ENCODE measurements around the gene RABL6. TPM values are rescaled to one million over a fixed set of nuclear protein-coding genes. Genes with fewer than 3 reads are reported as not detected.
"Not testable (repeated sequence)": the region's sequence is repeated elsewhere in the genome, so short reads cannot be mapped to it uniquely, and the experiment has no call there.

Gene RABL6
- total RNA-seq, 1 donor from 2014 or later: 62.2 TPM

GRCh38 chr9:136796238-136796774, 11.4 kb upstream of the RABL6 start, which contains the start of gene CCDC183:
TSS of gene CCDC183 (plus strand) at chr9:136796338. CDS start at chr9:136796398, 60 bp downstream.
- no peak for TF ChIP-seq CTCF (IDR thresholded peaks at IDR 0.05)
- H3K9me3 ChIP-seq: no peaks in the 10 kb centered on the region

GRCh38 chr9:136796775-136797347, 10.9 kb upstream of the RABL6 start:
- H3K4me3 ChIP-seq; ATAC-seq; H3K27ac ChIP-seq; H3K9me3 ChIP-seq; intact Hi-C loops (cut with DNase I); DNase-seq: not testable (repeated sequence)
- peaks cover 44% of the 10 kb centered on the region for H3K27me3 ChIP-seq (ENCODE audit: low read depth)
- peaks cover 48% of the 10 kb centered on the region for H3K4me1 ChIP-seq
- H3K36me3 ChIP-seq: peaks cover 12% of the 10 kb centered on the region

More at GRCh38 chr9:136796238-136796774, 11.4 kb upstream of the RABL6 start, which contains the start of gene CCDC183:
- Histone ChIP-seq H3K4me3 (no peak within 1 kb of the TSS), H3K36me3 (peaks cover 12% of the 10 kb centered on the region), H3K4me1 (peaks cover 47% of the 10 kb centered on the region), H3K27ac (no peak within 1 kb of the TSS), H3K27me3 (ENCODE audit: low read depth) (peaks cover 40% of the 10 kb centered on the region)
- no peak for ATAC-seq
- DNase-seq: no peak
- intact Hi-C loops (cut with DNase I): no loop called here

- peak overlapping the region; percentile 55 for H3K4me3 ChIP-seq
- no peak overlapping the region for H3K27ac ChIP-seq
- peaks cover 1% of the 10 kb centered on the region for H3K36me3 ChIP-seq
- peaks cover 32% of the 10 kb centered on the region for H3K4me1 ChIP-seq
- intact Hi-C loops (cut with DNase I): no loop called here
- peaks cover 50% of the 10 kb centered on the region for H3K27me3 ChIP-seq (ENCODE audit: low read depth)
- TF ChIP-seq CTCF (IDR thresholded peaks at IDR 0.05): no peak
- DNase-seq: no peak
- ATAC-seq: no peak
- no peaks in the 10 kb centered on the region for H3K9me3 ChIP-seq
These were observed 9.1 kb upstream of the RABL6 start for GRCh38 chr9:136798708-136799078.

- no peak for TF ChIP-seq CTCF (IDR thresholded peaks at IDR 0.05)
- Histone ChIP-seq H3K4me1 (peaks cover 32% of the 10 kb centered on the region), H3K36me3 (no peaks in the 10 kb centered on the region), H3K4me3 (peak overlapping the region; percentile 55), H3K27me3 (ENCODE audit: low read depth) (peaks cover 50% of the 10 kb centered on the region), H3K9me3 (no peaks in the 10 kb centered on the region), H3K27ac (peak overlapping the region; percentile 56)
- DNase-seq (peak; percentile 81), ATAC-seq (peak; percentile 52 to 60)
- intact Hi-C loops (cut with DNase I): no loop called here
These were observed 8.5 kb upstream of the RABL6 start for GRCh38 chr9:136799079-136799853.

- ATAC-seq (peak; percentile 91), DNase-seq (peak; percentile 94)
- Histone ChIP-seq H3K4me1 (peaks cover 32% of the 10 kb centered on the region), H3K27ac (peak overlapping the region; percentile 73), H3K36me3 (no peaks in the 10 kb centered on the region), H3K27me3 (ENCODE audit: low read depth) (peaks cover 50% of the 10 kb centered on the region), H3K9me3 (no peaks in the 10 kb centered on the region), H3K4me3 (peak overlapping the region; percentile 55)
- intact Hi-C loops (cut with DNase I): no loop called here
- no peak for TF ChIP-seq CTCF (IDR thresholded peaks at IDR 0.05)
These were observed 7.7 kb upstream of the RABL6 start for GRCh38 chr9:136799854-136800657.
